GM12874 (cell line): ENCODE results near the gene FBXL14.

Source experiments
- TF ChIP-seq, protein P1 (sequence below): IDR thresholded peaks from 2 replicates; pipeline ENCODE4 v1.5.1; 2011; ENCODE audit warnings: low read depth, mild to moderate bottlenecking, control low read depth, low read length, moderate library complexity; ENCODE audit not compliant: insufficient read depth

Gene FBXL14

GRCh38 chr12:1566449-1567135 is 27.8 kb downstream of the FBXL14 start:
- TF ChIP-seq, protein P1, sequence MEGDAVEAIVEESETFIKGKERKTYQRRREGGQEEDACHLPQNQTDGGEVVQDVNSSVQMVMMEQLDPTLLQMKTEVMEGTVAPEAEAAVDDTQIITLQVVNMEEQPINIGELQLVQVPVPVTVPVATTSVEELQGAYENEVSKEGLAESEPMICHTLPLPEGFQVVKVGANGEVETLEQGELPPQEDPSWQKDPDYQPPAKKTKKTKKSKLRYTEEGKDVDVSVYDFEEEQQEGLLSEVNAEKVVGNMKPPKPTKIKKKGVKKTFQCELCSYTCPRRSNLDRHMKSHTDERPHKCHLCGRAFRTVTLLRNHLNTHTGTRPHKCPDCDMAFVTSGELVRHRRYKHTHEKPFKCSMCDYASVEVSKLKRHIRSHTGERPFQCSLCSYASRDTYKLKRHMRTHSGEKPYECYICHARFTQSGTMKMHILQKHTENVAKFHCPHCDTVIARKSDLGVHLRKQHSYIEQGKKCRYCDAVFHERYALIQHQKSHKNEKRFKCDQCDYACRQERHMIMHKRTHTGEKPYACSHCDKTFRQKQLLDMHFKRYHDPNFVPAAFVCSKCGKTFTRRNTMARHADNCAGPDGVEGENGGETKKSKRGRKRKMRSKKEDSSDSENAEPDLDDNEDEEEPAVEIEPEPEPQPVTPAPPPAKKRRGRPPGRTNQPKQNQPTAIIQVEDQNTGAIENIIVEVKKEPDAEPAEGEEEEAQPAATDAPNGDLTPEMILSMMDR = no peak

DNA sequence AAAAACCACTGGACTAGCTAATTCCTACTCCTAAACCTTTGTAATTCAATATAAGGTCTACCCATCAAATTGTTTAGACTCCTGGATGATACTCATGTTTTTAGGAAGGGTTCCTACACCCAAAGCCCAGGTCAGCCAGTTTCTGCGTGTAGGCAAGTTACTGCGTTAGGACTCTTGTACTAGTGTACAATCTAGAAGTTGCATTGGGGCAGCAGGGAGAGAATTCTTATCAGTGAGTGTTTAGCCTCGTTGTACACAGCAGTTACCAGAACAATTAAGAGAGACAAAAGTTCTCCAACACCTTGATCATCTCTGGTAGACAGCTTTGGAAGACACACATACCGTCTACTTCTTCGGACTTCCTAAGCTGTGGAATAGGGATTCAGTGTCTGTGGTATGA is 29.2 kb downstream of the FBXL14 start:
- TF ChIP-seq, protein P1 = no peak

DNA sequence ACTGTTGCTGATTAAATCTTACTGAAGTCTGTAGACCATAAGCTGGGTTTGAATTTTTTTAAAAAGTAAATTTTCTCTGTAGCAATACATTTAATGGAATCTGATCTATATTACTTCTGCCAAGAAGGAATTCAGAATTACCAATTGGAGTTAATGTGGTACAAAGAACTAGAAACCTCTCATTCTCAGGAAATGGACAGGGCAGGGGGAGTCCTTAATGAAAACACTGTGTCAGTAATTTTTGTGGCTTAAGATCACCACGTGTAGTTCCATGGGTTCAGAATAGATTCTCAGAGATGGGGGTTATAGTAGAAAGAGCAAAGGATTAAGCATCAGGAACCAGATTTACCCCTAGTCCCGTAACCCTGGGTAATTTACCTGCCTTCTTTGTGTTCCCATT is 30.3 kb downstream of the FBXL14 start:
- TF ChIP-seq, protein P1 = no peak

DNA sequence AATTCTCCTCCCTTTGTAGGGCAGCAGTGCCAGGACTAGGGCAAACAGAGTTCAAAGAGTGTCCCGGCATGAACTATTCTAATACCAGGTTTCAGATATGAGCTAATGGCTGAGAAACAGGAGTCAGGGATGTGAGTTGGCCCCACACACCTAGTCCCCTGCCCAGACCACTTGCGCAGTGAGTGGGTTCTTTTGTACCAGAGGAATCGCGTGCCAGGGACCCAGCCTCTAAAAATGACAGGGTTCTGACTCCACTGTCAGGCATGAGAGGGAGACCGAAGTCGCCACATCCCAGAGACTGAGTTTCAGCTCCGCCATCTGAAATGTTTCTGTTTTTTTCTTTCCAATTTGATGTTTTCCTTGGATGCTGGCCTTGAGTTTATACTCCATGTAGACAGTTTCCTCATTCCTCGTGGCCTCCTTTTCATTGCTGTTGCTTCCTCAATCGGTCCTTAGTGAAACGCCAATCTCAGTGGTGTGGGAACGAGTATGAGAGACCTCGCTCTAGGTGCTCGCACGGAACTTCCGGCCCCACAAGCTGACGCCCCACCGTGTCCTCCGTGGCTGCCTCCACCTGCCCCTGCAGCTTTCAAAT is 31.5 kb downstream of the FBXL14 start:
- TF ChIP-seq, protein P1 = no peak

- TF ChIP-seq, protein P1 = no peak
Observed at GRCh38 chr12:1560704-1561103, 33.7 kb downstream of the FBXL14 start.

DNA sequence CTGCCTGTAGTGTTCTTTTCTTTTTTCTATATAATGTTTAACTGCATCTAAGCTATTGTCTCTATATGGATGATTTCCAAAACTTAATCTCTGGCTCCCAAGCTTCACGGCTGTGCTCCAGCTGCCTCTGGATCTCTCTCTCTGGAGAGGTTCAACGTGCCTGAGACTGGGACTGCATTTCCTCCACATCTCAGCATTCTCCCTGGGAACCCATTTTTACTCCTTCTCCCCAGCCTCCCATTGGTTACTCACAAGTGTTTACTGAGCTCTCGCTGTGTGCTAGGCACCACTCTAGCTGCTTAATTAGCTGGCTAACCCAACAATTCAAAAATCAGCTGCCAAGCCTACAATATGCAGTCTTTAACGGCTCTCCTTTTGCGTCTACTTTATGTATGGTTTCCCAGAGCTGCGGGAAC is 34.7 kb downstream of the FBXL14 start:
- TF ChIP-seq, protein P1 = no peak

DNA sequence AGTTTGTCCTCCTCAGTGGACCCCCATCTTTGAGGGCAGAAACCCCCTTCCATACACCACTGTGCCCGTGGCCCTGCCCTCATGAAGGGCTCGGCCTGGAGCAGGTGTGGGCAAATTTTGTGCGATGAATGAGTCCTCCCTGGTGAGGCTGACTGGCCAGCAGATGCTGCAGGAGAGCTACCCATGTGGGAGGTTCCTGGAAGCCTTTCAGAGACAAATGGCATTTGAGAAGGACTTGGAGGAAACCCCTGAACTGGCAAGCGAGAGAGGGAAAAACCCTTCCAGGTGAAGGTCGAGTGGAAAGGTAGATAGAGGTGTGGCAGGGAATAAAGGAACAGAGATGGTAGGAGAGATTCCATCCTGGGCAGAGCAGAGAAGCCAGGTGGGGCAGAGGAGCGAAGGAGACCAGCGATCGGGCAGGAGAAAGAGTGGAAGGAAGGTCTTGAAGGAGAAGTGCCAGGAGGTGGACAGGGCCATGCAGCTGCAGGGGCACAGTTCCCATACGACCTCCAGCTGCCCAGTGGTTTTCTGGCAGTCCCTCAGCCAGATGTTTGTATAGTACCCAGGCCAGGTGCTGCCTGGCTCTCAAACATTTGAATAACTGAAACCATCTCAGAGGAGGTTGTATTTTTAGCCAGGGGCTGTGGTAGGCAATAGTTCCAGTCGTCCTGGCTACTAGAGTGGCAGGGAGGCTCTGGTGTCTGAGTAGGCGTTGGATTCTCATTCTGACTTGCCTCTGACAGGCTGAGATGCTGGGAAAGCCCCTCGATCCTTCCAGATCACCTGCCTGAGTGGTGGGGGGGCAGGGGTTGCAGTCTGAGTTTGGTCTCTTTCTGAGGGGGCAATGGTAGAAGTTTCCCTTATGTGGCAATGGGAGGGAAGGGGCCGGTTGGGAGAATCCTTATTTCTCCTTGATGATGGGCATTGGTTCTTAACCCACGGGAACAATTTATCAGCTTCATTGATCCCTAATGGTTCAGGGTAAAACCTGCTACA is 40.1 kb downstream of the FBXL14 start:
- TF ChIP-seq, protein P1 = no peak
